Neural cell (in vitro differentiated cells): Measurements from ENCODE around the gene TMOD4. TPM values are rescaled to one million over a fixed set of nuclear protein-coding genes. Genes with fewer than 3 reads are reported as not detected.
A peak's percentile ranks its signal among the peaks of the same experiment; 100 is the strongest.

Experiments used
- H2AFZ ChIP-seq: fragments of 200-600, 300-800 bp; sonication (generic), shearing (Covaris generic); 2 replicates; pipeline ENCODE4 v1.6.0; 2014; ENCODE audit warnings: low read depth, mild to moderate bottlenecking, antibody characterized with exemption, low read length, moderate library complexity
- H3F3A ChIP-seq: fragments of 200-600 bp; shearing (Covaris generic); 2 replicates; pipeline ENCODE4 v1.6.1; 2016; ENCODE audit warnings: mild to moderate bottlenecking, moderate library complexity, mixed read lengths, antibody characterized with exemption, low read length; ENCODE audit not compliant: insufficient read depth, poor library complexity, severe bottlenecking
- H3K27ac ChIP-seq: fragments of 200-600, 300-800 bp; sonication (generic), shearing (Covaris generic); 2 replicates; pipeline ENCODE4 v1.5.1; 2014; ENCODE audit warnings: mild to moderate bottlenecking, low read length, moderate library complexity
- H3K27me3 ChIP-seq: fragments of 300-800, 200-600 bp; sonication (generic), shearing (Covaris generic); 2 replicates; pipeline ENCODE4 v1.6.0; 2014; ENCODE audit warnings: mild to moderate bottlenecking, low read depth, low read length, moderate library complexity; ENCODE audit not compliant: insufficient read depth
- H3K36me3 ChIP-seq: fragments of 300-800, 200-600 bp; sonication (generic), shearing (Covaris generic); 2 replicates; pipeline ENCODE4 v1.5.1; 2014; ENCODE audit warnings: mild to moderate bottlenecking, antibody characterized with exemption, low read length, moderate library complexity; ENCODE audit not compliant: insufficient read depth
- H3K4me2 ChIP-seq: fragments of 300-800, 200-600 bp; sonication (generic), shearing (Covaris generic); 2 replicates; pipeline ENCODE4 v1.6.0; 2014; ENCODE audit warnings: mild to moderate bottlenecking, low read length
- H3K4me3 ChIP-seq: fragments of 300-800, 200-600 bp; sonication (generic), shearing (Covaris generic); 2 replicates; pipeline ENCODE4 v1.5.1; 2014; ENCODE audit warnings: mild to moderate bottlenecking, low read length, moderate library complexity
- H3K79me2 ChIP-seq: fragments of 200-600 bp; shearing (Covaris generic); replicated peaks from 2 replicates; pipeline ENCODE4 v1.6.0; 2014; ENCODE audit warnings: mild to moderate bottlenecking, low read length, moderate library complexity; ENCODE audit not compliant: insufficient read depth
- H3K9ac ChIP-seq: fragments of 300-800, 200-600 bp; sonication (generic), shearing (Covaris generic); 2 replicates; pipeline ENCODE4 v1.6.1; 2016; ENCODE audit warnings: mild to moderate bottlenecking, low read length, mixed read lengths
- H3K9me2 ChIP-seq: fragments of 200-600 bp; shearing (Covaris generic); 2 replicates; pipeline ENCODE4 v1.6.1; 2016; ENCODE audit warnings: mild to moderate bottlenecking, low read length, mixed read lengths; ENCODE audit not compliant: insufficient read depth
- H3K9me3 ChIP-seq: fragments of 200-600, 300-800 bp; sonication (generic), shearing (Covaris generic); 2 replicates; pipeline ENCODE4 v1.6.1; 2016; ENCODE audit warnings: mild to moderate bottlenecking, mixed run types, low read length, moderate library complexity, mixed read lengths
- H4K20me1 ChIP-seq: fragments of 200-600 bp; shearing (Covaris generic); 2 replicates; pipeline ENCODE4 v1.6.1; 2016; ENCODE audit warnings: mild to moderate bottlenecking, mixed run types; ENCODE audit not compliant: insufficient read depth
- CTCF ChIP-seq: fragments of 450-650 bp; IDR thresholded peaks from 2 replicates; pipeline ENCODE4 v1.5.1; 2014; ENCODE audit warnings: antibody characterized with exemption, mild to moderate bottlenecking, moderate library complexity; ENCODE audit not compliant: poor library complexity, severe bottlenecking
- EP300 ChIP-seq: fragments of 450-650 bp; conservative IDR thresholded peaks from 2 replicates; pipeline ENCODE4 v1.6.1; 2014; ENCODE audit warnings: antibody characterized with exemption, mild to moderate bottlenecking, moderate library complexity; ENCODE audit not compliant: poor library complexity, severe bottlenecking
- EZH2 ChIP-seq: fragments of 200-600, 300-800 bp; shearing (Covaris generic), sonication (generic); IDR thresholded peaks from 2 replicates; pipeline ENCODE4 v1.6.1; 2014; ENCODE audit warnings: antibody characterized with exemption, low read length, borderline replicate concordance, mild to moderate bottlenecking; ENCODE audit not compliant: insufficient read depth, poor library complexity, severe bottlenecking
- MXI1 ChIP-seq: fragments of 450-650 bp; conservative IDR thresholded peaks from 2 replicates; pipeline ENCODE4 v1.6.1; 2014; ENCODE audit warnings: antibody characterized with exemption, mild to moderate bottlenecking; ENCODE audit not compliant: poor library complexity, severe bottlenecking
- POLR2AphosphoS5 ChIP-seq: IDR thresholded peaks from 2 replicates; pipeline ENCODE4 v1.6.1; 2012
- RAD21 ChIP-seq: fragments of 450-650 bp; conservative IDR thresholded peaks from 2 replicates; pipeline ENCODE4 v1.6.1; 2014; ENCODE audit warnings: antibody characterized with exemption, mild to moderate bottlenecking, moderate library complexity
- REST ChIP-seq: IDR thresholded peaks from 2 replicates; pipeline ENCODE4 v1.6.1; 2012; ENCODE audit warnings: borderline replicate concordance
- SMC3 ChIP-seq: fragments of 450-650 bp; conservative IDR thresholded peaks from 2 replicates; pipeline ENCODE4 v1.6.1; 2014; ENCODE audit warnings: antibody characterized with exemption, mild to moderate bottlenecking, moderate library complexity; ENCODE audit not compliant: poor library complexity
- TAF1 ChIP-seq: IDR thresholded peaks from 2 replicates; pipeline ENCODE4 v1.6.1; 2012; ENCODE audit warnings: low read depth
- polyA plus RNA-seq: library from polyadenylated mRNA; depleted of rRNA; stranded (reverse); fragments of >200 nt; gene quantifications from 2 replicates; pipeline ENCODE4 v1.2.3, GENCODE V29; 2014

TMOD4 gene
- polyA plus RNA-seq, 1 donor from 2014 or later, result not detected

GRCh38 chr1:151146412-151147131, 29.2 kb downstream of the TMOD4 start, which contains the start of gene SEMA6C (continued):
- TF ChIP-seq EP300, result peak; percentile 8
- peak; percentile 80 for TF ChIP-seq POLR2AphosphoS5
- no peak for TF ChIP-seq EZH2

GRCh38 chr1:151146072-151146411, 29.7 kb downstream of the TMOD4 start:
- Histone ChIP-seq H3K27me3 (no peaks in the 10 kb centered on the region), H3K4me3 (peak overlapping the region; percentile 100), H3K4me2 (peak overlapping the region; percentile 87), H3K9ac (peak overlapping the region; percentile 98), H3F3A (no peaks in the 10 kb centered on the region), H3K36me3 (no peaks in the 10 kb centered on the region), H3K79me2 (peaks cover 41% of the 10 kb centered on the region), H4K20me1 (peaks cover 7% of the 10 kb centered on the region), H3K9me3 (no peaks in the 10 kb centered on the region), H3K27ac (peak overlapping the region; percentile 87), H2AFZ (peak overlapping the region; percentile 51), H3K9me2 (no peaks in the 10 kb centered on the region)
- no peak for TF ChIP-seq EP300
- TF ChIP-seq POLR2AphosphoS5, result no peak
- TF ChIP-seq EZH2, result no peak
- TF ChIP-seq SMC3, result no peak
- TF ChIP-seq TAF1, result no peak
- TF ChIP-seq RAD21, result no peak
- TF ChIP-seq CTCF, result no peak

GRCh38 chr1:151145304-151146071, 30.3 kb downstream of the TMOD4 start:
- TF ChIP-seq MXI1 (peak; percentile 21), REST (no peak), CTCF (no peak)
- Histone ChIP-seq H3K27ac (peak overlapping the region; percentile 87), H3K4me2 (peak overlapping the region; percentile 87), H4K20me1 (peaks cover 7% of the 10 kb centered on the region), H3K9ac (peak overlapping the region; percentile 98), H3K9me2 (no peaks in the 10 kb centered on the region), H2AFZ (peak overlapping the region; percentile 51), H3K36me3 (no peaks in the 10 kb centered on the region), H3K9me3 (no peaks in the 10 kb centered on the region), H3K79me2 (peaks cover 41% of the 10 kb centered on the region), H3F3A (no peaks in the 10 kb centered on the region), H3K4me3 (peak overlapping the region; percentile 100), H3K27me3 (no peaks in the 10 kb centered on the region)
